Fibroblast of skin of left biceps (primary cell): ENCODE results near the gene SLC6A4.
"Not testable (repeated sequence)": the region's sequence is repeated elsewhere in the genome, so short reads cannot be mapped to it uniquely, and the experiment has no call there.

Experiments used
- DNase-seq, 2 experiments: peaks; one replicate each; pipeline ENCODE4 v3.0.0-alpha.2; 2013; ENCODE audit warnings: low read depth in 2 of 2

The SLC6A4 gene

GRCh38 chr17:30173649-30174048 is 61.8 kb downstream of the SLC6A4 start:
- no peak for DNase-seq

GRCh38 chr17:30172560-30172959 is 62.9 kb downstream of the SLC6A4 start:
- DNase-seq, result no peak

- no peak for DNase-seq
These were observed 65.0 kb downstream of the SLC6A4 start for GRCh38 chr17:30170415-30170987.

- no peak for DNase-seq
These were observed 69.5 kb downstream of the SLC6A4 start for GRCh38 chr17:30165960-30166359.

- no peak for DNase-seq
These were observed 70.3 kb downstream of the SLC6A4 start for GRCh38 chr17:30165147-30165546.

- DNase-seq, result no peak
These were observed 71.0 kb downstream of the SLC6A4 start for GRCh38 chr17:30164531-30164930.

- no peak for DNase-seq
These were observed 73.9 kb downstream of the SLC6A4 start for GRCh38 chr17:30161601-30162000.

- DNase-seq, result no peak
These were observed 74.9 kb downstream of the SLC6A4 start for GRCh38 chr17:30160419-30161172.

- DNase-seq, result no peak
These were observed 76.4 kb downstream of the SLC6A4 start for GRCh38 chr17:30158896-30159625.

- no peak for DNase-seq
These were observed 80.1 kb downstream of the SLC6A4 start for GRCh38 chr17:30155389-30155788.

- no peak for DNase-seq
These were observed 82.0 kb downstream of the SLC6A4 start for GRCh38 chr17:30153463-30153862.

GRCh38 chr17:30151471-30151870 is 84.0 kb downstream of the SLC6A4 start:
- no peak for DNase-seq

- DNase-seq, result no peak
These were observed 87.1 kb downstream of the SLC6A4 start for GRCh38 chr17:30148376-30148775.

- not testable (repeated sequence) for DNase-seq
These were observed 87.6 kb downstream of the SLC6A4 start for GRCh38 chr17:30147860-30148259.
